ENCODE measurements around the gene LRRC30.

Gene LRRC30

DNA sequence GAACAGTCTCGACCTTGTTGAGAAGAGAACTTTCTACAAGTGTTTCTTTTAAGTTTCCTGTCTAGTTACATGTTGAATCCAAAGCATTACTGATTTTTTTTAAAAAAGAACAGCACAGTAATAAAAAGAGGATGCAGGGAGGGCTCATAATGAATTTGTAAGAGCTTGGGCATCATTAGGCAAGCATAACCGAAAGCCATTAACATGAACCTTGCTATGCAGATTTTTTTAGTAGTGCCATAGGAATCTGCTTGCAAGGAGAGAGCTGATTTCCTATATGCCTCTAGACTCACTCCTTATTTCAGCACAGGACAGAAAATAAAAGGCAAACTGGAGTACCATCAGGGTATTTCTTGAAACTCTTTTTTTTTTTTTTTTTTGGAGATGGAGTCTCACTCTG is 5.2 kb downstream of the LRRC30 start:
- in situ Hi-C loops (cut with MboI; ENCODE audit: low pct_unique_long_range_greater_than_20kb, low sequenced_read_pairs), result no loop called here
- no peak for DNase-seq

GRCh38 chr18:7236933-7237332 is 6.0 kb downstream of the LRRC30 start:
- no peak for DNase-seq
- in situ Hi-C loops (cut with MboI; ENCODE audit: low pct_unique_long_range_greater_than_20kb, low sequenced_read_pairs), result no loop called here

- in situ Hi-C loops (cut with MboI; ENCODE audit: low pct_unique_long_range_greater_than_20kb, low sequenced_read_pairs), result no loop called here
- DNase-seq, result no peak
These were observed 6.9 kb downstream of the LRRC30 start for GRCh38 chr18:7237673-7238272.

DNA sequence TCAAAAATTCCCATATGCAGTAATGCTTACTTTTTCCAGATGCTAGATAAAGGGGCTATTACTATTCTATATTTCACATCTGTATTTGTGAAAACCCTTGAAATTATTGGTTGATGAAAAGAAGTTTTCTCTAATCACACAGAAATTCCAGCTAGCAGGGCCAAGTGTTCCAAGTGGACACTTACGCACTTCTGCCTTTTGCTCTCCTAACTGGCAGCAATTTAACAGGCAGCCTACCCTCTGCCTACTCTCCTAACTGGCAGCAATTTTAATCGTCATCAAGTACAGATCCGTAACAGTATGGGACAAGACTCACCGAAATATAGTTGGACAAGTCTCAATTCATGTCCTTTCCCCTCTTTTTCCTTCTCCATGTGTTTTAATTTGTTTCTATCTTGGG is 12.0 kb downstream of the LRRC30 start:
- no peak for DNase-seq
- in situ Hi-C loops (cut with MboI; ENCODE audit: low pct_unique_long_range_greater_than_20kb, low sequenced_read_pairs), result no loop called here

DNA sequence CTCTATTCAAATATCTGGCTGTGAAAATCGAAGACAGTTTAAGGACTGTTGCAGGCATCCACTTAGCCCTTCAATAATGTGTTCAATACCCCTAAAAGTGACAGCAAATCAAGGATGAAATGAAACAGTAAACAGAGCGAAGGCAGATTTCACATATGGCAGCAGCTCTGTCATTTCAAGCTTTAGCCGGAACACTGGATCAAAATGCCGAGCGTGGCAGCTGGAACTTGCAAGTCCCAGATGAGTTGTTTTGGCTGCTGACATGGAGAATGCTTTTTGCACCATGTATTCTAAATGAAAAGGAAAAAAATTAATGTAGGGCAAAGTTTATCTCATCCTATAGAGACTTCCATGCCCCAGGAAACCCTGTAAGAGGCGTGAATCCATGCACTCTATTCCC is 18.0 kb downstream of the LRRC30 start:
- in situ Hi-C loops (cut with MboI; ENCODE audit: low pct_unique_long_range_greater_than_20kb, low sequenced_read_pairs), result no loop called here
- no peak for DNase-seq

DNA sequence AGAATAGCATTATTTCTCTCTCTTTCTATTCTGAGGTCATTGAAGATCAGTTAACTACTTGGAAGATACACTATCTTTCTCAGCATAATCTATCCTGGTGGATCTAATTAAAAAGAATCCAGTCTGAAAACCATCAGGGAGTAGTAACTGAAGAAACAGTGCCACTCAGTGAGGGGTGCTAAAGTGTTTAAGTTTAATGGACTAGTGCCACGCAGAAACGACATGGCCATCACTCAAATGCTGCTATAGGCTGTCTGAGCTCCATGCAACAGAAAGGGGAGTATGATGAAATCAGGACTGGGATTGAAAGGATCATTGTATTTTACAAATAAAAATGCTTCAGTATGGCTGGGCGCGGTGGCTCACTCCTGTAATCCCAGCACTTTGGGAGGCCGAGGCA is 23.3 kb downstream of the LRRC30 start:
- in situ Hi-C loops (cut with MboI; ENCODE audit: low pct_unique_long_range_greater_than_20kb, low sequenced_read_pairs), result no loop called here
- no peak for DNase-seq

DNA sequence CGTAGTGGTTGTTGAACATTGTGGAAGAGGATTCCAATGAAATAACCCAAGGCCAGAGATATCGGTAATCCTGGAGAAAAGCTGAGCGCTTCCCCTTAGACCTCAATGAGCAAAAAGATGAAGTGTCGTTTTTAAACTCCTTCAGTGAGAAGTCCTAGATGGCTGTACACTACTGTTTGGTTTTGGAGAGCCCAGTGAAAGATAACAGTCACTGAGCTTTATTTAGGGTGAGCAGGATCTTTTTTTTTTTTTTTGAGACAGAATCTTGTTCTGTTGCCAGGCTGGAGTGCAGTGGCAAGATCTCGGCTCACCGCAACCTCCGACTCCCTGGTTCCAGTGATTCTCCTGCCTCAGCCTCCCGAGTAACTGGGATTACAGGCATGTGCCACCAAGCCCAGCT is 24.2 kb downstream of the LRRC30 start:
- no peak for DNase-seq
- in situ Hi-C loops (cut with MboI; ENCODE audit: low pct_unique_long_range_greater_than_20kb, low sequenced_read_pairs), result no loop called here

- in situ Hi-C loops (cut with MboI; ENCODE audit: low pct_unique_long_range_greater_than_20kb, low sequenced_read_pairs), result no loop called here
- no peak for DNase-seq
These were observed 24.8 kb downstream of the LRRC30 start for GRCh38 chr18:7255643-7256042.

DNA sequence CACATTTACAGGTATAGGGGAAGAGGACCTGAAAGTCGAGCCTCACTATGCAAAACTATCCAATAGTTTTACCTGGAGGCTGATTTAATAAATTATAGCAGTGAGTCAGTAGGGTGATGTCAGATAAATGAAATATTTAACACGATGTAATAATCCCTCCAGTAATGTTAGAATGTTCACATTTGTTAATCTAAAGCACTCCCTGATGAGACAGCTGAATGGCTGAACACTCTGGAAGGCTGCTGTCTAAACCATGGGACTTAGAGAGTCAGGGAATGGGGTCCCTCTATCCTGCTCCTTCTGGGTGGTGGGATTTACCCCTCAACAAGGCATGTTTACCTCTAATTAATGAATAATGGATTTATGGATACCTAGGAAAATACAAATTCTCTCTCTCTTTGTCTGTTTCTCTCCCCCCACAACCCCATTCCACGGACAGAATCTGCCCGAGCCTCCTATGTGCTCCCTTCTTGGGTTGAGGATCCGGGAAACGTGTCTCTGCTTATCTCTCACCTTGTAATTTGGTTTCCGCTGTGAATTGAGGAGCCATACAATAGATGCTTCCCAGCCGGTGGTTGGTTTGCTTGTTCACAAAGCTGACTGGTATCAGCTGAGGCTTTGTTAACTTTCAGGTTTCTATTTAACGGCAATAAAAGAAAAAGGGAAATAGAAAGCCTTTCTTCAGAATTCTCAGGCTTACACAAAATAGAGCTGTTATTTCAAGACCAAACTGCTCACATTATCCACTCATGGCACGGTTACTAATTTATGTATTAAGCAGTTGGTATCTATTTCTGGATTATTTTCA is 25.9 kb downstream of the LRRC30 start:
- no peak for DNase-seq
- in situ Hi-C loops (cut with MboI; ENCODE audit: low pct_unique_long_range_greater_than_20kb, low sequenced_read_pairs), result no loop called here

GRCh38 chr18:7257426-7257740 is 26.5 kb downstream of the LRRC30 start:
- in situ Hi-C loops (cut with MboI; ENCODE audit: low pct_unique_long_range_greater_than_20kb, low sequenced_read_pairs), result no loop called here
- DNase-seq, result no peak

DNA sequence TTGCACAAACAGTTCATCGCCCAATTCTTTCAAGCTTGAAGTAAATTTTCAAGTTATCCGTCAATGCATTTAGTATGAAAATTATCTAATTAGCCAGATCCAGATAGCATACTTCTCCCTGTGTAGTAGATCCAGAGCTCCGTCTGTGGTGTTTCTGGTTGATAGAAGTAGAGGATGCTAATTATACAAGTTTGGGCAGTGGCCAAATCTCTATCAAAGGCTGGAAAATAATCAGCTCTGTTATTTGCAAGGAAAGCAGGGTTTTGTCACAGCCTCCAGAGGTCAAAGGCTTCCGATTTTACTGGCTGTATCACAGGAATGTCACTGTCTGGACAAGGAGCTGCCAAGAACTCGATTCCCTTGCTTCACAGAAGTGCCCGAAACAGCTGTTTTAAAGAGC is 28.6 kb downstream of the LRRC30 start:
- in situ Hi-C loops (cut with MboI; ENCODE audit: low pct_unique_long_range_greater_than_20kb, low sequenced_read_pairs), result no loop called here
- no peak for DNase-seq

- in situ Hi-C loops (cut with MboI; ENCODE audit: low pct_unique_long_range_greater_than_20kb, low sequenced_read_pairs), result no loop called here
- DNase-seq, result no peak
These were observed 30.3 kb downstream of the LRRC30 start for GRCh38 chr18:7261199-7261598.

GRCh38 chr18:7267973-7268372 is 37.1 kb downstream of the LRRC30 start:
- in situ Hi-C loops (cut with MboI; ENCODE audit: low pct_unique_long_range_greater_than_20kb, low sequenced_read_pairs), result no loop called here
- DNase-seq, result no peak

- DNase-seq, result no peak
- in situ Hi-C loops (cut with MboI; ENCODE audit: low pct_unique_long_range_greater_than_20kb, low sequenced_read_pairs), result no loop called here
These were observed 39.1 kb downstream of the LRRC30 start for GRCh38 chr18:7269942-7270341.

GRCh38 chr18:7272311-7273049 is 41.6 kb downstream of the LRRC30 start:
- peak; percentile 21 for DNase-seq
- in situ Hi-C loops (cut with MboI; ENCODE audit: low pct_unique_long_range_greater_than_20kb, low sequenced_read_pairs), result no loop called here

DNA sequence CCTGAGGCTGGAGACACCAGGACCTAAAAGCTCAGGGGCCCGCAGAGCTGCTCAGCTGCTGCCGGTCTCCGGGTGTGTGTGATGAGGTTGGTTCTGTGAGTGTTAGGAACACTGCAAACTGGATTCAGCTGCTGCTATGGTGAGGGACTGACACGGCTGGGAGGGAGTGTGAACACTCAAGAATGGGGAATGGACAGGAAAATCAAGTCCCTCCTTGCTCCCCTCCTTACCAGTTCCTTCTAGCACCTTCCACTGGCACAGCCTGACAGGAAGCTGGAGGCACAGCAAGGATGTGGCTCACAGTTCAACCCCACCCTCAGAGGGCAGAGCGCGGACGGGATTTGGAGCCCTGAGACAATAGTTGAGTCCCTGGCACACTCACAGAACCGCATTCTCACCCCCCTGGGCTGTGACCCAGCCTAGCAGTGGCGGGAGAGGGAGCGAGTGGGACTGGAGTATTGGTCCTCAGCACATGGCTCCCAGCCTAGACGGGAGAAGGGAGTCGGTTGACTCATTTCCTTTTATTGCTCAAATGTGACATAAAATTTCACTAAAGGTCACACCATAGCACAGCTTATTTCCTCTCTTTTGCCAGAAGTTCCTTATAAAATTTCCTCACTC is 42.5 kb downstream of the LRRC30 start:
- in situ Hi-C loops (cut with MboI; ENCODE audit: low pct_unique_long_range_greater_than_20kb, low sequenced_read_pairs), result no loop called here
- peak; percentile 13 for DNase-seq

DNA sequence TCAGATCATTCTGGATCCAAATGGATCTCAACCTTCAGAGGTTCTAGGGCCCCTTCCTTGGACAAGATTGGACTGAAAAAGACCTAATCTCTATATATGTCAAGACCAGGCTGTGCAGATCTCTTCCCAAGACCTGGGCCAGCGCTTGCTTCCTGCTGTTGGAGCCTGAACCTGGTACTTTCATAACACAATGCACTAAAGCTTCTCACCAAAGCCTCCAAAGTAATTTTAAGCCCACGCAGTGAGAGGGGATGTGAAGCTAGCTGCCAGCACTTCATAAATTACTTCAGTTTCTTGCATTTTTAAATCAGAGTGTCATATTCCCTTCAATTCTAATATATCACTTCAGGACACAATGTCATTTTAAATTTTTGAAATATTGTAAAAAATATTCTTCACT is 50.7 kb downstream of the LRRC30 start:
- in situ Hi-C loops (cut with MboI; ENCODE audit: low pct_unique_long_range_greater_than_20kb, low sequenced_read_pairs), result no loop called here
- DNase-seq, result no peak

Data from KBM-7 (cell line).